ENCODE data around the gene POLR3GL.

The POLR3GL gene

DNA sequence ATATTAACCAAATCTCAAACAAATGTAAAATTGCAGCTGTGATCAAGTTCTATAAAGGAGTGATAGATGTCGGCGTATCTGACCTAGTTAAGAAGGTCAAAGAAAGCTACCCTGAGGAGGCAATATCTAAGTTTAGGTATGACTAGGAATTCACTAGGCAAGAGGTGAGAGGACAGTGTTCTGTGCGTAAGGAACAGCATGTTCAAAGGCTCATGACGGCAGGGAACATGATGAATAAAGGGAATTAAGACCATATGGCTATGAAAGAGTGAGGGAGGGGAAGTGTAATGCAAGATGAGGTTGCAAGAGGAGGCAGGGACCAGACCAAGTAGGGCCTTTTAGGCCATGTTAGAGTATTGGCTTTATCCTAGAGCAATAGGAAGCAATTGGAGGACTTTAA is 15.3 kb upstream of the POLR3GL start:
- DNase-seq (ENCODE audit: low spot score): no peak

GRCh38 chr1:145951526-145951925 is 13.0 kb upstream of the POLR3GL start:
- DNase-seq (ENCODE audit: low spot score): no peak

- DNase-seq (ENCODE audit: low spot score): no peak
Observed at GRCh38 chr1:145952903-145953302, 11.6 kb upstream of the POLR3GL start.

- DNase-seq (ENCODE audit: low spot score): no peak
Observed at GRCh38 chr1:145953861-145954260, 10.6 kb upstream of the POLR3GL start.

DNA sequence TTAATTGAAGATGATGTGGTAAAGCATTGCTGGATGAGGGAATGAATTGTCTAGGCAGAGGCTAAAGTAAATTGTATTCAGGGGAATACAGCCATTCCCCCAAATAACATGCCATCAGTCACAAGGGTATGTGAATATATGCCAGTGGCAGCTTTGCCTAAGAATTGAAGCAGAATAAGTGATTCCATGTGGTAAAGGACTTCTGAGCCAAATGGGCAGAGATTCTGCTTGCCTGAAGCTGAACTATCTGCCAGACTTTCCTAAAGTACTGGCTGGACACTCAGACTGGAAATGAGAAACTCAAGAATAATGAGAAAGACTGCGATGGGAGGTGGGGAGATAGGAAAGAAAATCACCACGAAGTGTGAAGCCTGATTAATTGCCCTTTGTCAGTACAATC is 9.1 kb upstream of the POLR3GL start:
- DNase-seq (ENCODE audit: low spot score): no peak

DNA sequence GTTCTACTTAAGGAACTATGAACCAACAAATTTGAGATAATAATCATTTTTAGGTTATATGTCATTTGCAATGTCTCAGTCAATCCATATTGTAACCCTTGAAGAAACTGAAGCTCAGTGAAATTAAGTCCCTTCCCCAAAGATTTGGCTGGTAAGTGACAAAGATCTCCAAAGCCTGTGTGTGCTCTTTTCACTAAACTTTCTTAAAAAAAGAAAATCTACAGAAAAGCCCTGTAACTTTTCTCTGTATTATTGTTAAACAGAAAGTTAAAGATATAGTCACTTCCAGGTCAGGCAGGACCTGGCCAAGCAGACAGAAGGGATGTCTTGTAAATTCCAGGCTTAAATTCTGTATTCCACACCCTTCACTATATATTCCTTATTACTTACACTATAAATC is 8.1 kb upstream of the POLR3GL start:
- no peak for DNase-seq (ENCODE audit: low spot score)

- no peak for DNase-seq (ENCODE audit: low spot score)
Observed at GRCh38 chr1:145956781-145957442, 7.6 kb upstream of the POLR3GL start.

- peak; percentile 97 for DNase-seq (ENCODE audit: low spot score)
Observed at GRCh38 chr1:145957443-145958319, 6.8 kb upstream of the POLR3GL start, which contains the start of gene LIX1L. TSS of gene LIX1L (minus strand) at chr1:145958017. CDS start at chr1:145957927, 90 bp downstream.

- no peak for DNase-seq (ENCODE audit: low spot score)
Observed at GRCh38 chr1:145958734-145959133, 5.8 kb upstream of the POLR3GL start.

- DNase-seq (ENCODE audit: low spot score): no peak
Observed at GRCh38 chr1:145959333-145959732, 5.2 kb upstream of the POLR3GL start.

GRCh38 chr1:145959957-145960467 is 4.5 kb upstream of the POLR3GL start:
- DNase-seq (ENCODE audit: low spot score): no peak

DNA sequence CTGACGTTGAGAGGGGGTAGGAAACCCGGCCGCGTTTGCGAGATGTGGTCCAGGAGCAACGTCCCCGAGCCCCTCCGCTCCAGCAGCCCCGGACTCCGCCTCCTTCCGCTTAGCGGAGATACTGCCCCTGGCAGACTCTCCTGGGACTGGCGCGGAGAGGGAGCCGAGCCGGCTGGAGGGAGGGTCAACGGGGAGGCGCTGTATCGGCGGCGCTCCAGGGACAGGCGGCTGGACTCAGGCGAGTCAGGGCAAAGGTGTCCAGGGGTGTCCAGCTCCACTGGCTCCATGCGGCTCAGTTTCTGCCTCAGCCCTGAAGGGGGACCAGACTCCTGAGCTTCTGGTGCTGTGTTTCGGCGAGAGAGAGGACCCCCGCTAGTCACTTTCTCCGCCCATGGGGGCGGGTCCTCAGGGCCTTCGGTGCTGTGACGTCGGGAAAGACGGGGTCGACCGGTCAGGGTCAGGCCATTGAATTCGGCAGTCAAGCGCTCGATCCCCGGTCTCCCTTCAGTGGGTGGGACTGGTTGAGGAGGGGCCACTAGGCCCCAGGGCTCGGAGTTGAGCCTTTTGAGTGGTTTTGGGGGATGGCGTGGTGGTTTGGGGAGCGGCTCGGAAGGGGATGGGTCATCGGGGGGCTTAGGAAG is 3.9 kb upstream of the POLR3GL start:
- peak; percentile 64 for DNase-seq (ENCODE audit: low spot score)

GRCh38 chr1:145961109-145961424 is 3.4 kb upstream of the POLR3GL start:
- no peak for DNase-seq (ENCODE audit: low spot score)

DNA sequence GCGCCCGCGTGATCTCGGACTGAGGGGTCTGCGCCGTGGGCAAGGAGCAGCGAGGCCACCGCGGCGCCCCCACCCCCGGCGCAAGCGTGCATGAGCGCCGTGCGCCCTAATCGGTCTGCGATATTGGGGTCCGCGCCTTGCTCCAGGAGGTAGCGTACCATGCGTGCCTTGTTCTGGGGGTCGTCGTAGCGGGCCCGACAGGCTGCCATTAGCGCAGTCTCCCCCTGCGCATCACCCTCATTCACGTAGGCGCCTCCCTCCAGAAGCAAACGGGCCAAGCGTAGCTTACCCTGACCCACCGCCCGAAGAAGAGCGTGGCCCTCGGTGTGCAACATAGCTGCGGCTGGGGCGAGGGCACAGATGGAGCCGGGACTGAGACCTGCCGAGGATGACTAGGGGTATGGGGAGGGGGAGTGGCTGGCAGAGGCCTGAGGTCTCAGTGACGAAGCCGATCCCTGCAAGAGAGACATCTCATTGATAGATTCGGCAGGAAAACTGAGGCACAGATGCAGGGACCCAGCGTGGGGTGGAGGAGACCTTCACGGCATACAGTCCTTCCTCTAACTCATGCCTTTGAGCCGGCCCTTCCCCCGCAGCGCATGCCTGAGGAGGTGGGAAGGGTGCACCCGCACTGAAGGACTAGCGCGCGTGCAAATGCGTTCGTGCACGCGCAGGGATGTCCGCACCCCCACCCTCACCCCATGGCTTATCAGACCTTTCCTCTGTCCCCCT is 2.9 kb upstream of the POLR3GL start:
- DNase-seq (ENCODE audit: low spot score): no peak

DNA sequence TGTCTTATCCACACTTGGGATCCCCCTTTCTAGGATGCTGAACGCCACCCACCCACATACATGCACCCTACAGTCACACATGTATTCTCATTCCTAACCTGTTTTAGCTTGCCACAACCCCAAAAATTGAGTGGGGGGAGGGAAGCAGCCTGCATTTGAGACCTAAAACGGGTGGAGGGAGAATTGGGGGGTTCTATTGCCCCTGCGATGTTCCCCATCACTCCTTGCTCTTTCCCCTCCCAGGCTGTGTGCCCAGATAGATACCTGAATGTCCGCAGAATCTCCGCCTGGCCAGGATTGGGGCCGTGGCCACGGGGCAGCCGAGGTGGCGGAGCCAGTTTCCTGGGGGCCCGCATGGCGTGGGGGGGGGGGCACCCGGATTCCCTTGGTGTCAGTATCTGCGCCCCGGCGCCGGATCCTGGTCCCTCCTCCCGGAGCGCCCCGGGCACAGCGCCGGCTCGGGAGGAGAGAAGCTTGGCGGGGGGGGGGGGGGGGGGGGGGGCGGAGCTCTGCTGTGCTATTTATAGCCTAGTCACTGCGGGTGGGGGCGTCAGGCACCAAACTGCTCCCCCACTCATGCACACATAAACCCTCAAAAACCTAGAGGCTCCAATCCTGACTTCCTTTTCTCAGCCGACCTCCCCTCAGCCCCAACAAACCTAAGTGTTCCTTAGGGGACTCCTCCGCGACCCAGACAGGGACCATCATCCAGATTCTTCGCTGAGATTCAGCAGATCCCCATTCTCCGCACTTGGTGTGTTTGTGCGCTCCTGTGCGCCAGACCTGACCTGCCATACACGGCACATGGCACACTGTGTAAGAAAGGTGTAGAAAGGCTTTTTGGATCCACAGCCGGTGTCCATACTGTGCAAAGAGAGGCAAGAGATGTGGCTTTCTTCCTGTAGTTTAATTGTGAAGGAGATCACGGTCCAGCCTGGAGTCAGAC is 2.1 kb upstream of the POLR3GL start:
- DNase-seq (ENCODE audit: low spot score): peak; percentile 76

DNA sequence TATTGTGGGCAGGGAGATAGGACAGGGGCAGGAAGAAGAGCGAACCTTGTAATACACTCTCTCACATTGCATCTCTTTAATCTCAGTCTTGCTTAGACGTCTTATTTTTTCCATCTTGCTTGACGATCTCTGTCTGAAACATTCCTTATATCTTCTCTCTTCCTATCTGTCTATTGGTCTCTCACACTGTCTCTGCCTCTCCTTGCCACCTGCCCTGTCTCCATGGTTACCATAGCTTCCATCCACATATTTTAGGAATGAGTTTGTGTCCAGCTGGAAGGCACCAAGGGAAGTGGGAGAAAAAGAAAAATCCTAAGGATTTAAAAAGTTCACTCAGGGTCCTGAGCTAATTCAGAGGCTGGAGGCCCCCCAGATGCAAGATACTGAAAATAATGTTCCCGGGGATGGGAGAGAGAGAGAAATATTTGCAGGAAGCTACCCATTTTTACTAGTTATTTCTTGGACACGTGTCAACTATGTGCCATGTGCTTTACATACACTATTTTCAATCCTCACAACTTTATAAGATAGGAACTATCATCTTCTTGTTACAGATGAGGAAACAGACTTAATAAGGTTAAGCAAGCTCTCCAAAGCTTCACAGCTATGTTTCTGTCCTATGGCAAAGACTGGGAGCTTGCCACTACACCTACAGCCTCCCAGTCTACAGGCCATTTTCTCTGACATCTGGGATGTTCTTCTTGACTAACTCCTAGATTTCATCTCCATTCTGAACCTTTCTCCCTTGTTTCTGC is 1.0 kb upstream of the POLR3GL start:
- peak; percentile 52 for DNase-seq (ENCODE audit: low spot score)

DNA sequence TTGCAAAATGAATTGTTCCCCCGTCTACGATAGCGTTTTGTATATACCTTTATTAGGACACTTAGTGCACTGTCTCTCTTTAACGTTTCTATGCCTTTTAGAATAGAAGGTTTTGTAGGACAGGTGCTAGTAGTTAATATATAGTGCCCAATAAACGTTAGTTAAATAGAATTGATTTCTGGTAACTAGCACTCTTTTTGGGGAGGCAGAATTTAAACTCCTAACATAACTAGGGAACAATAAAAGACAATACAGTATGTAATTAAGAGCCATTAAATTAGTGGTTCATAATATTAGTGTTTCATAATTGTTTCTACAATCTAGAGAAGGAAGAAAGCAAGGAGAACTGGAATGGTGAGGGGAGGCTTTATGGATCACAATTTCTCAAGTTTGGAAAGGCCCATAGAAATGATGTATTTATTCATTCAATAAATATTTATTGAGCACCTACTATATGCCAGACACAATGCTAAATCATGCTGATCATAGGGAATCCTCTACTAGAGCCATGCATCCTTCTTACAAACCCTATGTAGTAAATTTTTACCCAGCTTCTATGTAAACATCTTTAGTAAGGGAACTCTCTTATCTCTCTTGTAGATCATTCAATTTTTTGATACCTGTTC is 742 bp downstream of the POLR3GL start:
- no peak for DNase-seq (ENCODE audit: low spot score)

DNA sequence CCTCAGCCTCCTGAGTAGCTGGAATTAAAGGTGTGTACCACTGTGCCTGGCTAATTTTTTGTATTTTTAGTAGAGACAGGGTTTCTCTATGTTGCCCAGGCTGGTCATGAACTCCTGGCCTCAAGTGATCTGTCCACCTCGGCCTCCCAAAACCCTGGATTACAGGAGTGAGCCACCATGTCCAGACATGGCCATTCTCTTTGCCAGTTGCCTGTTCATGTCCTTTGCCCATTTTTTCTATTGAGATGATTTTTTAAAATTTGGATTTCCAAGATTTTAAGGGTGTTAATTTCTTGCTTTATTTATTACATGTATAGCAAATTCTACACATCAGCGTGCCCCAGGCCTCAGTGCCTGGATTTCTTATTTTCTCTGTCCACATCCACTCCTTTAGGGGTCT is 2.8 kb downstream of the POLR3GL start:
- no peak for DNase-seq (ENCODE audit: low spot score)

DNA sequence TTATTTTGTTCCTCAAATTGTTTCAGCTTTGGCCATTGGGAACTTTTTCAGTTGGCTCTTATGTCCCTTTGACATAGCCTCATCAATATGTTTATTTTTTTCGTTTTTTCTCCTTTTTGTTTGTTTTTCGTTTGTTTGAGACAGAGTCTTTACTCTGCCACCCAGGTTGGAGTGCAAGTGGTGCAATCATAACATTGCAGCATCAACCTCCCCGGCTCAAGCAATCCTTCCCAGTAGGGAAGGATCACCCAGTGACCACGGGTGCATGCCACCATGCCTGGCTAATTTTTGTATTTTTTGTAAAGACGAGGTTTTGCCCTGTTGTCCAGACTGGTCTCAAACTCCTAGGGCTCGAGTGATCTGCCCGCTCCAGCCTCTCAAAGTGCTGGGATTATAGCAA is 8.1 kb downstream of the POLR3GL start:
- no peak for DNase-seq (ENCODE audit: low spot score)

- no peak for DNase-seq (ENCODE audit: low spot score)
Observed at GRCh38 chr1:145974721-145975120, 10.2 kb downstream of the POLR3GL start.

Measured in AG08395 (cell line).